ENCODE measurements around the gene MRPL24.

DNA sequence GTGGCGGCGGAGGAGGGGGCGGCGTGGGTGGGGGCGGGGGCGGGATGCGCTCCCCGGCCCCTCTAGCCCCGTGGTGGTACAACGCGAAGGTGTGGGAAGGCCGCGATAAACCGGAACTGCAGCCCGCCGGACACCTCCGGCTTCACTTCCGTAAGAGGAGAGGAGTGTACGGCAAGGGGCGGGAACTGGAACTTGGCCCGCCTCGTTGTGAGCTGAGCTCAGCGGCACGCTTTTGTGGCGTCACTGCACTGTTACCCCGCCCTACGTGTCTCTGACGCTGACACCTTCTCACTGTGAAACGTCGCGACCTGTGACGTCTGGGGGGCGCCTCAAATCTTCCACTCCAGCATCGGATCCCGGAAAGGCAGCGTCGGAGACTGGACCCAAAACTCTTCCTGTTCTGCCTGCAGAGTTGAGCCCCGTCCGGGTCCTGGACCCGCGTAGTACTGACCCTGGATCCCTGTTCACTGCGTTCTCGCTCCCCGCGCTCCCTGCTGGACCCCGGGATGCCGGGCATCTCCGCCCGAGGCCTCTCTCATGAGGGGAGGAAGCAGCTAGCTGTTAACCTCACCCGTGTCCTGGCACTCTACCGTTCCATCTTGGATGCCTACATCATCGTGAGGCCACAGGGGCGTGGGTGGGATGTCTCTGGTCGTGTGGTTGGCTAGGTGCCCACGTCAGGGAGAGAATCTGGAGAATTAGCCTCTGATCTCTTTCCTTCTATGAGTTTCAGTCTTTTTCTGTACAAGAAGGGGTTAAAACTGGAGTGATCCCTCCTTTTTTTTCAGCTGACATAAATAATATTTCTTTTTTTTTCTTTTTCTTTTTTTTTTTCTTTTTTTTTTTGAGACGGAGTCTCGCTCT lies 12.1 kb downstream of the MRPL24 start, which contains the start of gene ISG20L2:
- TF ChIP-seq, protein P1, sequence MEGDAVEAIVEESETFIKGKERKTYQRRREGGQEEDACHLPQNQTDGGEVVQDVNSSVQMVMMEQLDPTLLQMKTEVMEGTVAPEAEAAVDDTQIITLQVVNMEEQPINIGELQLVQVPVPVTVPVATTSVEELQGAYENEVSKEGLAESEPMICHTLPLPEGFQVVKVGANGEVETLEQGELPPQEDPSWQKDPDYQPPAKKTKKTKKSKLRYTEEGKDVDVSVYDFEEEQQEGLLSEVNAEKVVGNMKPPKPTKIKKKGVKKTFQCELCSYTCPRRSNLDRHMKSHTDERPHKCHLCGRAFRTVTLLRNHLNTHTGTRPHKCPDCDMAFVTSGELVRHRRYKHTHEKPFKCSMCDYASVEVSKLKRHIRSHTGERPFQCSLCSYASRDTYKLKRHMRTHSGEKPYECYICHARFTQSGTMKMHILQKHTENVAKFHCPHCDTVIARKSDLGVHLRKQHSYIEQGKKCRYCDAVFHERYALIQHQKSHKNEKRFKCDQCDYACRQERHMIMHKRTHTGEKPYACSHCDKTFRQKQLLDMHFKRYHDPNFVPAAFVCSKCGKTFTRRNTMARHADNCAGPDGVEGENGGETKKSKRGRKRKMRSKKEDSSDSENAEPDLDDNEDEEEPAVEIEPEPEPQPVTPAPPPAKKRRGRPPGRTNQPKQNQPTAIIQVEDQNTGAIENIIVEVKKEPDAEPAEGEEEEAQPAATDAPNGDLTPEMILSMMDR (conservative IDR thresholded peaks at IDR 0.05; ENCODE audit: low read length) = no peak
- TF ChIP-seq EZH2phosphoT487 (IDR thresholded peaks at IDR 0.05; ENCODE audit: borderline replicate concordance, low read depth, low read length) = no peak
